ENCODE data around the gene FNDC4. TPM values are rescaled to one million over a fixed set of nuclear protein-coding genes. Genes with fewer than 3 reads are reported as not detected.

The FNDC4 gene
- total RNA-seq, 2 donors from 2014 or later: 10.4 to 20.8 TPM

DNA sequence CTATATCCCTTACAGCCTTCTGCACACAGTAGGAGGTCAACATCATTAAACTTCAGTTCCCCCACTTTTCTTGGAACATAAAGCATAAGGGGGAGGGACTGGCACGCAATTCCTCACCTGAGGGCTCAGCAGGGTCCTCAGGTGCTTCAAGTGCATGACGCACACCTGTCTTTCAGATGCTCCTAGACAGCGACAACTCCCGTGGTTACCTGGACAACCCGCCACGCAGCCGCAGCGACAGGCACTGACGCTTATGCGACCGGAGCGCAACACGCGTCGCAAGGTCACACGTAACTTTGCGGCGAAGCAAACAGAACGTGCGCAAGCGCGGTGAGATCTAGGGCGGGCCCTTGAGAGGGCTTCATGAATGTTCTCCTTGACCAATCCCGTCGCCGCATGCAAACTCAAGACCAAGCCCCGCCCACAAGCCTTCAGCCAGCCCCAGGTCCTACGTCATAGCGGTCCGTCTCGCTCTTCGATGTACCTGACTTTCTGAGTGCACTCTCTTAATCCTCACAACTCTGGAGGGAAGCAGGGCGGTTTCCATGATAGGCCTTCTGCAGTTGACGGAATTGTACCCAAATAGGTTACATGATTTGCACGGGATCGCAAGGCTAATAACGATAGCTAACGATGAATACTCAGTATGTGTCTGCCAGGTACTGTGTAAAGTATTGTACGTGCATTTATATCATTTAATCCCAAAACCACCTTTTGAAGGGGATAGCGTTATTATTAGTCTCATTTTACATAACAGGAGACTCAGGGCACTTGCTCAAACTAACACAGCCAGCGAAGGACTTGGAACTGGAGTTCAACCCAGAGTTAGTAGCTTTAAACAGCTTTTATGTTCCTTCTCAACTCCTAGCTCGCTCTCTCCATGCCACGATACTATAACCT lies 5.3 kb downstream of the FNDC4 start, which contains the start of gene IFT172:
Gene IFT172, minus strand, starts transcription at position 246 of the 900 bp plus-strand sequence. Its CDS starts 90 bp downstream, at position 156.
- H3K9me3 ChIP-seq: no peaks in the 10 kb centered on the region
- peaks cover 27% of the 10 kb centered on the region for H3K4me1 ChIP-seq
- DNase-seq: peak; percentile 100
- no peaks in the 10 kb centered on the region for H3K36me3 ChIP-seq (replicated peaks in 1 of 2; ENCODE audit: insufficient read depth in 1 of 2, low read depth in 2 of 2)
- H3K27ac ChIP-seq: peak within 1 kb of the TSS; percentile 69 to 83 (median 77)
- intact Hi-C loops (cut with DNase I): no loop called here
- peak; percentile 98 for ATAC-seq
- WGBS, 2 donors: 6 to 20% methylated on average over 17 to 43 of the region's 43 CpGs
- TF ChIP-seq, protein P1, sequence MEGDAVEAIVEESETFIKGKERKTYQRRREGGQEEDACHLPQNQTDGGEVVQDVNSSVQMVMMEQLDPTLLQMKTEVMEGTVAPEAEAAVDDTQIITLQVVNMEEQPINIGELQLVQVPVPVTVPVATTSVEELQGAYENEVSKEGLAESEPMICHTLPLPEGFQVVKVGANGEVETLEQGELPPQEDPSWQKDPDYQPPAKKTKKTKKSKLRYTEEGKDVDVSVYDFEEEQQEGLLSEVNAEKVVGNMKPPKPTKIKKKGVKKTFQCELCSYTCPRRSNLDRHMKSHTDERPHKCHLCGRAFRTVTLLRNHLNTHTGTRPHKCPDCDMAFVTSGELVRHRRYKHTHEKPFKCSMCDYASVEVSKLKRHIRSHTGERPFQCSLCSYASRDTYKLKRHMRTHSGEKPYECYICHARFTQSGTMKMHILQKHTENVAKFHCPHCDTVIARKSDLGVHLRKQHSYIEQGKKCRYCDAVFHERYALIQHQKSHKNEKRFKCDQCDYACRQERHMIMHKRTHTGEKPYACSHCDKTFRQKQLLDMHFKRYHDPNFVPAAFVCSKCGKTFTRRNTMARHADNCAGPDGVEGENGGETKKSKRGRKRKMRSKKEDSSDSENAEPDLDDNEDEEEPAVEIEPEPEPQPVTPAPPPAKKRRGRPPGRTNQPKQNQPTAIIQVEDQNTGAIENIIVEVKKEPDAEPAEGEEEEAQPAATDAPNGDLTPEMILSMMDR (IDR thresholded peaks at IDR 0.05): peak in 1 of 7 experiments; percentile 12
- TF ChIP-seq POLR2A (IDR thresholded peaks at IDR 0.05): peak; percentile 57 to 94 (median 94)
- peak within 1 kb of the TSS; percentile 13 to 26 for H3K4me3 ChIP-seq
- no peaks in the 10 kb centered on the region for H3K27me3 ChIP-seq

DNA sequence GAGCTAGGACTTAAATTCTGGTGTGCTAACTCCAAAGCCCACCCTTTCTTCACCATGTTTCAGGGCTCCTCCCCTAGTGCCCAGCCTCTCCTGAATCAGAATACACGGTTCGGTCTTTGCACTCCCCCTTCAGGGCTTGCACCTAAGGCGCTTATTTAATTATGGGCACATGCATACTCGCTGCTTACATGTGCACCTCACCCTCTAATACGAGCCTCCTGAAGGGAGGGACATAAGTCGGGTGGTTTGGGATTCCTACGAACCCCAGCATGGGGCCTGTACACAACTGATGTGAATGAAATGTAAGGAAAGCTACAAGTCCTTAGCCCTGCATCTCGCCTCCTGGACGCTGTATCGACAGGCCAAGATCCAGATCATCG lies 5.9 kb downstream of the FNDC4 start:
- TF ChIP-seq, protein P1 (IDR thresholded peaks at IDR 0.05): peak in 2 of 7 experiments; percentile 5 to 12
- TF ChIP-seq POLR2A (IDR thresholded peaks at IDR 0.05): no peak

DNA sequence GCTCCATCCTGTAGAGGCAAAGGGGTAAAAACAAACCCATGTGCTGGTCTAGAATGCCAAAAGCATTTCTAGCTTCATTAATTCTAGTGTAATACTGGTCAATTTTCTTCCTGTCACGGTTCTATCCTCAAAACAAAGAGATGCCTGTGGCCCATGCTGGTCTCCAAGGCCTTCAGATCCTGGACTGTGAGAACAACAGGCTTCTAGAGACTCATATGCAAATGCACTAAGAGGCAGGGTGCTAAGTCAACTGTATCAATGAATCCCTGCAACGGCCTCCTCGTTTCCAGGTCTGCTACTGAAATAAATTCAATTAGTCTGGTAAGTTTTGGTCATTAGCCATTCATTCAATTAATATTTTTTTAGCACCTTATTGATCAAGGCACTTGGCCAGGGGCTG lies 9.5 kb downstream of the FNDC4 start:
- WGBS, 2 donors: 60% methylated on average over 3 of the region's 3 CpGs
- no peak overlapping the region for H3K27ac ChIP-seq
- no peak for DNase-seq
- H3K9me3 ChIP-seq: no peaks in the 10 kb centered on the region
- peaks cover 0 to 6% of the 10 kb centered on the region in 2 donors for H3K36me3 ChIP-seq (replicated peaks in 1 of 2; ENCODE audit: insufficient read depth in 1 of 2, low read depth in 2 of 2)
- no peak for TF ChIP-seq POLR2A (IDR thresholded peaks at IDR 0.05)
- TF ChIP-seq, protein P1 (IDR thresholded peaks at IDR 0.05): no peak
- no peak for ATAC-seq
- no peak overlapping the region for H3K4me3 ChIP-seq
- peaks cover 15% of the 10 kb centered on the region for H3K4me1 ChIP-seq
- intact Hi-C loops (cut with DNase I): no loop called here
- no peaks in the 10 kb centered on the region for H3K27me3 ChIP-seq

More for the DNA sequence above, 5.9 kb downstream of the FNDC4 start:
- Histone ChIP-seq H3K27ac (peak overlapping the region; percentile 41 to 83 (median 60)), H3K4me3 (peak overlapping the region; percentile 13 to 26), H3K36me3 (replicated peaks in 1 of 2; ENCODE audit: insufficient read depth in 1 of 2, low read depth in 2 of 2) (no peaks in the 10 kb centered on the region), H3K4me1 (peaks cover 21% of the 10 kb centered on the region), H3K9me3 (no peaks in the 10 kb centered on the region), H3K27me3 (no peaks in the 10 kb centered on the region)
- ATAC-seq (no peak), DNase-seq (peak in 2 of 4 donors; percentile 8 to 14)
- intact Hi-C loops (cut with DNase I): no loop called here
- WGBS, 2 donors: 3 to 4% methylated on average over 11 of the region's 11 CpGs

DNA sequence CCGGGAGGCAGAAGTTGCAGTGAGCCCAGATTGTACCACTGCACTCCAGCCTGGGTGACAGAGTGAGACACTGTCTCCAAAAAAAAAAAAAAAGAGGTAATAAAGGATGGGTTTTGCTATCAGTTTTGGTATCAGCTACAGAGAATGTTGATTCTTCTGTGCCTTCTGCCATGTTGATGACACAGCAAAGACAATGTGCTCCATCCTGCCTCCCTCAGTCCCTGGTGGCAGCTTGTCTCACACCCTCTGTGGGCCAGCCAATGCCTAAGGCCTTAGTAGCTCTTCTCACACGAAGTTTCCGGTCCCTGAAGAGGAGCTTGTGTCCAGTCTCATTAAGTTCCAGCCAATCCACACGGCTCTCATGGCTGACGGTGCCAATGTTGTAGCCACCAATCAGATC lies 23.0 kb downstream of the FNDC4 start:
- H3K36me3 ChIP-seq (replicated peaks in 1 of 2; ENCODE audit: insufficient read depth in 1 of 2, low read depth in 2 of 2): peaks cover 0 to 11% of the 10 kb centered on the region in 2 donors
- ATAC-seq: no peak
- intact Hi-C loops (cut with DNase I): no loop called here
- no peaks in the 10 kb centered on the region for H3K27me3 ChIP-seq
- H3K27ac ChIP-seq: no peak overlapping the region
- H3K4me1 ChIP-seq: no peaks in the 10 kb centered on the region
- no peaks in the 10 kb centered on the region for H3K9me3 ChIP-seq
- DNase-seq: no peak
- H3K4me3 ChIP-seq: no peak overlapping the region
- no peak for TF ChIP-seq POLR2A (IDR thresholded peaks at IDR 0.05)
- WGBS, 2 donors: 82 to 90% methylated on average over 5 of the region's 5 CpGs

DNA sequence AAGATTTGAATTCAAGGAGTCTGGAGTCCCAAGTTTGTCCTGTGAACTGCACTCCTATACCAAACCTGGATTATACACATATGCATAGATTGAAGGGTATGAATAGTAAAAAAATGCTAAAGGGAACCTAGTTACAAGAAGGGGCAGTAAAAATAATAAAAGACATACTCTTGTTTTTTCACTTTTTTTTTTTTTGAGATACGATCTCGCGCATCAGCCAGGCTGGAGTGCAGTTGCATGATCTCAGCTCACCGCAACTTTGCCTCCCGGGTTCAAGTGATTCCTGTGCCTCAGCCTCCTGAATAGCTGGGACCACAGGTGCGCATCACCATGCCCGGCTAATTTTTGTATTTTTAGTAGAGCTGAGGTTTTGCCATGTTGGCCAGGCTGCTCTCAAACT lies 30.6 kb downstream of the FNDC4 start:
- Histone ChIP-seq H3K36me3 (replicated peaks in 1 of 2; ENCODE audit: insufficient read depth in 1 of 2, low read depth in 2 of 2) (peaks cover 0 to 3% of the 10 kb centered on the region in 2 donors), H3K4me1 (no peaks in the 10 kb centered on the region), H3K27me3 (no peaks in the 10 kb centered on the region), H3K9me3 (no peaks in the 10 kb centered on the region), H3K27ac (no peak overlapping the region), H3K4me3 (no peak overlapping the region)
- intact Hi-C loops (cut with DNase I): no loop called here
- ATAC-seq (no peak), DNase-seq (no peak)
- 95 to 97% methylated on average over 7 of the region's 7 CpGs for WGBS, 2 donors
- TF ChIP-seq, protein P1 (IDR thresholded peaks at IDR 0.05): no peak
- TF ChIP-seq POLR2A (IDR thresholded peaks at IDR 0.05): no peak
